HG02642 (cell line): ENCODE results near the gene TEDDM1.
"Not testable (repeated sequence)": the region's sequence is repeated elsewhere in the genome, so short reads cannot be mapped to it uniquely, and the experiment has no call there.

Source experiments
- ATAC-seq: cut with Tn5 transposase; IDR thresholded peaks from one replicate; pipeline ENCODE4 v1.9.1; 2021; ENCODE audit warnings: mild to moderate bottlenecking; ENCODE audit not compliant: unreplicated experiment, poor library complexity

TEDDM1 gene

GRCh38 chr1:182400567-182400966 is at the start of gene TEDDM1:
Gene TEDDM1 (minus strand): TSS chr1:182400667. CDS start chr1:182400485, 182 bp downstream.
- ATAC-seq: no peak

GRCh38 chr1:182450087-182450486 is 49.6 kb upstream of the TEDDM1 start, which contains the start of gene RGSL1:
Gene RGSL1 (plus strand): TSS chr1:182450146. CDS start chr1:182450166, 20 bp downstream.
- no peak for ATAC-seq

GRCh38 chr1:182447660-182448059 is 47.2 kb upstream of the TEDDM1 start:
- no peak for ATAC-seq

GRCh38 chr1:182447124-182447523 is 46.7 kb upstream of the TEDDM1 start:
- not testable (repeated sequence) for ATAC-seq

- ATAC-seq: no peak
These were observed 45.7 kb upstream of the TEDDM1 start for GRCh38 chr1:182446033-182446669.

GRCh38 chr1:182444497-182444896 is 44.0 kb upstream of the TEDDM1 start:
- no peak for ATAC-seq

GRCh38 chr1:182442333-182442732 is 41.9 kb upstream of the TEDDM1 start:
- no peak for ATAC-seq

- no peak for ATAC-seq
These were observed 41.3 kb upstream of the TEDDM1 start for GRCh38 chr1:182441719-182442118.

- ATAC-seq: no peak
These were observed 37.9 kb upstream of the TEDDM1 start for GRCh38 chr1:182438326-182438725.

- ATAC-seq: no peak
These were observed 33.1 kb upstream of the TEDDM1 start for GRCh38 chr1:182433580-182433979.

GRCh38 chr1:182431278-182431677 is 30.8 kb upstream of the TEDDM1 start:
- no peak for ATAC-seq

GRCh38 chr1:182430263-182431068 is 30.0 kb upstream of the TEDDM1 start:
- ATAC-seq: no peak

- ATAC-seq: no peak
These were observed 27.6 kb upstream of the TEDDM1 start for GRCh38 chr1:182428043-182428442.

- peak; percentile 68 for ATAC-seq
These were observed 26.3 kb upstream of the TEDDM1 start for GRCh38 chr1:182426442-182427430.

- no peak for ATAC-seq
These were observed 15.3 kb upstream of the TEDDM1 start for GRCh38 chr1:182415789-182416188.

- no peak for ATAC-seq
These were observed 13.5 kb upstream of the TEDDM1 start for GRCh38 chr1:182413969-182414368.

- ATAC-seq: no peak
These were observed 13.0 kb upstream of the TEDDM1 start for GRCh38 chr1:182413486-182413885.

GRCh38 chr1:182410620-182411273 is 10.3 kb upstream of the TEDDM1 start:
- no peak for ATAC-seq

GRCh38 chr1:182410138-182410537 is 9.7 kb upstream of the TEDDM1 start:
- no peak for ATAC-seq
